HL-60 (cell line): Measurements from ENCODE around the gene OR52B2.
"Not testable (repeated sequence)": the region's sequence is repeated elsewhere in the genome, so short reads cannot be mapped to it uniquely, and the experiment has no call there.

Experiments
- DNase-seq, 2 experiments: peaks; one replicate each; pipeline ENCODE4 v3.0.0-alpha.2; 2010 to 2020; ENCODE audit warnings: low read depth in 1 of 2, low spot score in 1 of 2
- H3K27ac ChIP-seq: fragments of 250-450 bp; sonication (Bioruptor Pico); replicated peaks from 2 replicates; pipeline ENCODE4 v1.5.1; 2020; ENCODE audit warnings: mild to moderate bottlenecking, moderate library complexity
- H3K27me3 ChIP-seq: fragments of 250-450 bp; sonication (Bioruptor Pico); 2 replicates; pipeline ENCODE4 v1.5.1; 2021; ENCODE audit warnings: mild to moderate bottlenecking, moderate library complexity; ENCODE audit not compliant: insufficient read depth, poor library complexity, severe bottlenecking
- H3K4me3 ChIP-seq: replicated peaks from 2 replicates; pipeline ENCODE4 v1.5.1; 2011; ENCODE audit warnings: mild to moderate bottlenecking, control low read depth, low read length; ENCODE audit not compliant: insufficient read depth
- GABPA ChIP-seq: IDR thresholded peaks from 2 replicates; pipeline ENCODE4 v1.6.1; 2012; ENCODE audit warnings: low read depth
- POLR2AphosphoS5 ChIP-seq: IDR thresholded peaks from 2 replicates; pipeline ENCODE4 v1.6.1; 2012; ENCODE audit warnings: low read depth
- REST ChIP-seq: IDR thresholded peaks from 2 replicates; pipeline ENCODE4 v1.6.1; 2012; ENCODE audit warnings: low read depth; ENCODE audit not compliant: insufficient replicate concordance
- SPI1 ChIP-seq: IDR thresholded peaks from 2 replicates; pipeline ENCODE4 v1.6.1; 2012; ENCODE audit warnings: low read depth, mild to moderate bottlenecking, borderline replicate concordance
- TF ChIP-seq, protein P1 (sequence below): IDR thresholded peaks from one replicate; pipeline ENCODE4 v1.5.1; 2011; ENCODE audit warnings: low read length, control low read depth, inconsistent platforms; ENCODE audit not compliant: insufficient read depth

OR52B2 gene

GRCh38 chr11:6175440-6175839, 5.3 kb upstream of the OR52B2 start:
- Histone ChIP-seq H3K27me3 (no peaks in the 10 kb centered on the region), H3K27ac (no peak overlapping the region), H3K4me3 (no peak overlapping the region)
- no peak for DNase-seq
- no peak for TF ChIP-seq REST
- no peak for TF ChIP-seq SPI1
- TF ChIP-seq GABPA = no peak
- TF ChIP-seq, protein P1, sequence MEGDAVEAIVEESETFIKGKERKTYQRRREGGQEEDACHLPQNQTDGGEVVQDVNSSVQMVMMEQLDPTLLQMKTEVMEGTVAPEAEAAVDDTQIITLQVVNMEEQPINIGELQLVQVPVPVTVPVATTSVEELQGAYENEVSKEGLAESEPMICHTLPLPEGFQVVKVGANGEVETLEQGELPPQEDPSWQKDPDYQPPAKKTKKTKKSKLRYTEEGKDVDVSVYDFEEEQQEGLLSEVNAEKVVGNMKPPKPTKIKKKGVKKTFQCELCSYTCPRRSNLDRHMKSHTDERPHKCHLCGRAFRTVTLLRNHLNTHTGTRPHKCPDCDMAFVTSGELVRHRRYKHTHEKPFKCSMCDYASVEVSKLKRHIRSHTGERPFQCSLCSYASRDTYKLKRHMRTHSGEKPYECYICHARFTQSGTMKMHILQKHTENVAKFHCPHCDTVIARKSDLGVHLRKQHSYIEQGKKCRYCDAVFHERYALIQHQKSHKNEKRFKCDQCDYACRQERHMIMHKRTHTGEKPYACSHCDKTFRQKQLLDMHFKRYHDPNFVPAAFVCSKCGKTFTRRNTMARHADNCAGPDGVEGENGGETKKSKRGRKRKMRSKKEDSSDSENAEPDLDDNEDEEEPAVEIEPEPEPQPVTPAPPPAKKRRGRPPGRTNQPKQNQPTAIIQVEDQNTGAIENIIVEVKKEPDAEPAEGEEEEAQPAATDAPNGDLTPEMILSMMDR = no peak
- no peak for TF ChIP-seq POLR2AphosphoS5

- H3K27ac ChIP-seq = peak overlapping the region; percentile 6; the same call in 1 of the 2 replicates
- no peak overlapping the region for H3K4me3 ChIP-seq
- DNase-seq = peak; percentile 41 to 51
- TF ChIP-seq GABPA (no peak), SPI1 (peak; percentile 28; the same call in 1 of the 2 replicates)
- no peaks in the 10 kb centered on the region for H3K27me3 ChIP-seq
These were observed 13.3 kb downstream of the OR52B2 start for GRCh38 chr11:6156628-6157359.

DNA sequence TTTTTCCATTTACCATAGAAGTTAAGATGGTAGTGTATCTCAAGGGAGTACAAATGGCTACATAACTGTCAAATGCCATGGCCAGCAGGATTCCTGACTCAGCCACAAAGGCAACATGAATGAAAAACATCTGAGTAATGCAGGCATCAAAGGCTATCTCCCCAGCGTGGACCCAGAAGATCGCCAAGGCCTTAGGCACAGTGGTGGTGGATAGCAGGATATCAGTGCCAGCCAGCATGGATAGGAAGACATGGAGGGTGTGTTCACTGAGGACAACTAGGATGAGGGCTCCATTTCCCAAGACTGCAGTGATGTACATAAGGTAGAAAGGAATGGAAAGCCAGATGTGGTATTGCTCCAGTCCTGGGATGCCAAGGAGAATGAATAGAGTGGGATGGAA, 18.0 kb downstream of the OR52B2 start:
- Histone ChIP-seq H3K27me3 (no peaks in the 10 kb centered on the region), H3K4me3 (no peak overlapping the region), H3K27ac (no peak overlapping the region)
- no peak for TF ChIP-seq REST
- no peak for TF ChIP-seq GABPA
- no peak for TF ChIP-seq SPI1
- TF ChIP-seq, protein P1 = no peak
- no peak for TF ChIP-seq POLR2AphosphoS5
- no peak for DNase-seq

GRCh38 chr11:6151117-6151516, 19.0 kb downstream of the OR52B2 start:
- no peaks in the 10 kb centered on the region for H3K27me3 ChIP-seq
- no peak for TF ChIP-seq REST
- TF ChIP-seq POLR2AphosphoS5 = no peak
- no peak for TF ChIP-seq GABPA
- DNase-seq = no peak
- H3K27ac ChIP-seq = no peak overlapping the region
- no peak overlapping the region for H3K4me3 ChIP-seq

- not testable (repeated sequence) for H3K4me3 ChIP-seq, H3K27ac ChIP-seq, DNase-seq, H3K27me3 ChIP-seq
These were observed 26.4 kb downstream of the OR52B2 start for GRCh38 chr11:6143737-6144136.
